A673 (cell line): Measurements from ENCODE around the gene VWDE.

ENCODE experiments used
- CTCF ChIP-seq: fragments of 300-800, 200-600 bp; sonication (generic); conservative IDR thresholded peaks from 2 replicates; pipeline ENCODE4 v1.5.1; 2017; ENCODE audit warnings: low read depth, mild to moderate bottlenecking, antibody characterized with exemption, low read length, moderate library complexity, mixed read lengths
- EZH2 ChIP-seq: fragments of 200-600 bp; sonication (generic); IDR thresholded peaks from 2 replicates; pipeline ENCODE4 v1.6.1; 2017; ENCODE audit warnings: borderline replicate concordance, low read depth, mild to moderate bottlenecking, mixed read lengths, antibody characterized with exemption, low read length; ENCODE audit not compliant: poor library complexity, severe bottlenecking

GRCh38 chr7:12323415-12323814, 80.2 kb downstream of the VWDE start:
- TF ChIP-seq CTCF (no peak), EZH2 (no peak)
